LNCAP (cell line): Measurements from ENCODE around the gene MYCBP2.

Experiments
- CTCF ChIP-seq: fragments of 450-650 bp; IDR thresholded peaks from 2 replicates; pipeline ENCODE4 v1.5.1; 2017; ENCODE audit warnings: mild to moderate bottlenecking

The MYCBP2 gene, protein sequence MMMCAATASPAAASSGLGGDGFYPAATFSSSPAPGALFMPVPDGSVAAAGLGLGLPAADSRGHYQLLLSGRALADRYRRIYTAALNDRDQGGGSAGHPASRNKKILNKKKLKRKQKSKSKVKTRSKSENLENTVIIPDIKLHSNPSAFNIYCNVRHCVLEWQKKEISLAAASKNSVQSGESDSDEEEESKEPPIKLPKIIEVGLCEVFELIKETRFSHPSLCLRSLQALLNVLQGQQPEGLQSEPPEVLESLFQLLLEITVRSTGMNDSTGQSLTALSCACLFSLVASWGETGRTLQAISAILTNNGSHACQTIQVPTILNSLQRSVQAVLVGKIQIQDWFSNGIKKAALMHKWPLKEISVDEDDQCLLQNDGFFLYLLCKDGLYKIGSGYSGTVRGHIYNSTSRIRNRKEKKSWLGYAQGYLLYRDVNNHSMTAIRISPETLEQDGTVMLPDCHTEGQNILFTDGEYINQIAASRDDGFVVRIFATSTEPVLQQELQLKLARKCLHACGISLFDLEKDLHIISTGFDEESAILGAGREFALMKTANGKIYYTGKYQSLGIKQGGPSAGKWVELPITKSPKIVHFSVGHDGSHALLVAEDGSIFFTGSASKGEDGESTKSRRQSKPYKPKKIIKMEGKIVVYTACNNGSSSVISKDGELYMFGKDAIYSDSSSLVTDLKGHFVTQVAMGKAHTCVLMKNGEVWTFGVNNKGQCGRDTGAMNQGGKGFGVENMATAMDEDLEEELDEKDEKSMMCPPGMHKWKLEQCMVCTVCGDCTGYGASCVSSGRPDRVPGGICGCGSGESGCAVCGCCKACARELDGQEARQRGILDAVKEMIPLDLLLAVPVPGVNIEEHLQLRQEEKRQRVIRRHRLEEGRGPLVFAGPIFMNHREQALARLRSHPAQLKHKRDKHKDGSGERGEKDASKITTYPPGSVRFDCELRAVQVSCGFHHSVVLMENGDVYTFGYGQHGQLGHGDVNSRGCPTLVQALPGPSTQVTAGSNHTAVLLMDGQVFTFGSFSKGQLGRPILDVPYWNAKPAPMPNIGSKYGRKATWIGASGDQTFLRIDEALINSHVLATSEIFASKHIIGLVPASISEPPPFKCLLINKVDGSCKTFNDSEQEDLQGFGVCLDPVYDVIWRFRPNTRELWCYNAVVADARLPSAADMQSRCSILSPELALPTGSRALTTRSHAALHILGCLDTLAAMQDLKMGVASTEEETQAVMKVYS (N-terminal part only)

DNA sequence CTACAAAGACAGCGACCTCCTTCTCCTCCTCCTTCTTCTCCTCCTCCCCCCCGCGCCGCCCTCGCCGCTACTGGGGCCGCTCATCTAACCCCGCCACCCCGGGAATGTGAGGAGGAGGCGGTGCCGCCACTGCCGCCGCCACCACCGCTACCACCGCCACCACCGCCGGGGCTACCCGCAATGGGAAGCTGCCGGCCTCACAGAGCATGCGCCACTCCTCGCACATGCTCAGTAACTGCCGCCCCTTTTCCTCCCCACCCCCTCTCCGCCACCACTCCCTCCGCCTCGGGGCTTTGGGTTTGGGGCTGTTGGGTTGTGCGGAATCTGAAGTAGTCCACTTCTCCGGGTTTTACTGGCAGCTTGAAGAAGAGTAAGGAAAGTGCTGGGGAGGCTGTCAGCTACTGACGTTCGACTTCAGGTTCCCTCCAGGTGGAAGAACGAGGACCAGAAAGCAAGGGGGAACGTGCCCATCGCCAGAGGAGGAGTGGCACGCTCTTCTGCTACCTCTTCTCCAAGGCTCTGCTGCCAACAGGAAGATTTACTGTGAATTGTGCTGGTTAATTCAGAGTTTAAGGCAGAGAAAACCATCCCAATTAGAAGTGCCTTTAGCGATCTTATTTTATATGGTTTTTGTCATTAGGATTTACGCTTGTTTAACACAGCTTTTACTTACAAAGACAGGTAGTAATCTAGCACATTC is at the start of gene MYCBP2:
MYCBP2 (minus strand) TSS at position 190 of the 700 bp plus-strand sequence. CDS start 319 bp downstream, outside the sequence.
- no peak for TF ChIP-seq CTCF

DNA sequence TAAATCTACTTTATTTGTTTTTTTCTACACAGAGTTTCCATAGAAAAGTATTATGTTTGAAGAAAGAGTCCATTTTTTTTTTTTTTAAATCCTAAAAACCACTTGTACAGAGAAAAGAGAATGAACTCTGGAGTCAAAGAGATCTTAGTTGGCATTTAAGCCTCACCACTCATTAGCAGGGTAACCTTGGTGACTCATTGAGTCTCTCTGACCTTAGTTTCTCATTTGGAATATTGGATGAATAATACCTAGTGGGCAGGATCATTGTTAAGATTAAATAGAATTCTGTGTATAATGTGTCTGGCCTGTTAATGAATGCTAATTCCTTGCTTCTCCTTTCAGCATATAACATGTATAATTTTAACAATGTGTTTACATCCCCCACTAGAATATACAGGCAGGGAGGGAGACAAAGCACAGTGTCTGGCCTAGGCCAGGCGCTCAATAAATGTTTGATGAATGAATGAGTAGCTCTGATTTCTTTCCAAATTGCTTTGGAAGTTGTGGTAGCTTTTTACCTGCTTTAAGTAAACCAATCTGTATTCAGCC is 48.7 kb upstream of the MYCBP2 start:
- no peak for TF ChIP-seq CTCF

DNA sequence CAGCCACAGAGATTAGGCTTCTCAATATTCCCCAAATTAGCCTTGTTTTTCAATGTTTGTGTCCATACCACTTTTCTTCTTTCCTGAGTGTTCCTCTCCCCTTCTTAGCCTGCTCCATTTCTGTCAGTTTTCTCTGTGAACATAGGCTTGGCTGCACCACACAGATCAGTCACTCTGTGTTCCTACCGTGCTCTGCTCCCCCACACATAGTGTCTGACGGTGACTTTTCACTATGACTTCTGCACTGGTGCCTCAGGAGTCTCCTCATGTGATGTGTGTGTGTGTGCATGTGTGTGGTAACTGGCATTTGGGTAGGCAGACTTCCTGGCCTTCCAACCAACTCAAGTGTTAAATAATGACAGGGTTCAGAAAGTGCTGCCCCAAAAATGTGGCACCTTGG is 47.9 kb upstream of the MYCBP2 start:
- TF ChIP-seq CTCF, result no peak

GRCh38 chr13:77374339-77374738 is 47.4 kb upstream of the MYCBP2 start:
- no peak for TF ChIP-seq CTCF

- no peak for TF ChIP-seq CTCF
Measured at GRCh38 chr13:77373502-77373901, 46.6 kb upstream of the MYCBP2 start.

GRCh38 chr13:77372275-77372674 is 45.4 kb upstream of the MYCBP2 start:
- no peak for TF ChIP-seq CTCF
